ENCODE data around the gene DOK6. TPM values are rescaled to one million over a fixed set of nuclear protein-coding genes. Genes with fewer than 3 reads are reported as not detected.

Gene DOK6
- total RNA-seq, 1 donor: 3.6 TPM

DNA sequence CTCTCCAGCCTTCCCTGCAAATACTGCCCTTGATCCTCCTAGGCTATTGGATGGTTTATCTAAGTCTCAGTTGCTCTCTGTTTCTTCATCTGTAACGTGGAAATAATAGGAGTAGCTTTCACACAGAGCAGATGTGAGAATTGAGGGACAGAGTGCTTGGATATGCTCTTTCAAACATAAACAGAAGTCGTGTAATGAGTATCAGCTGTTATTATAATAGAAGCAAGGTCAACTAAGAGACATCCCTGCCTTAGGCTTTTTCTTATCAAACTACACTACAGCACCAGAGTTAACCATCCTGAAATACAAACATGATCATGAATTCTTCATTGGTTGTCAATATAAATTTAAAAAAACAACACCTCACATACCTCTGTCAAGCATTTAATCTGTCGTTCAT, 138.2 kb downstream of the DOK6 start:
- Histone ChIP-seq H2AFZ (ENCODE audit: low read length) (no peak overlapping the region), H4K20me1 (ENCODE audit: insufficient read depth, low read length) (no peaks in the 10 kb centered on the region), H3K27ac (ENCODE audit: low read depth, low read length) (no peak overlapping the region), H3K9me3 (ENCODE audit: low read depth, low read length) (no peaks in the 10 kb centered on the region), H3K4me3 (ENCODE audit: insufficient read depth, low read length) (no peak overlapping the region), H3K79me2 (ENCODE audit: insufficient read depth, low read length) (no peaks in the 10 kb centered on the region), H3K27me3 (ENCODE audit: insufficient read depth, low read length) (no peaks in the 10 kb centered on the region), H3K36me3 (ENCODE audit: insufficient read depth, low read length) (no peaks in the 10 kb centered on the region), H3K4me2 (ENCODE audit: insufficient read depth, low read length) (no peak overlapping the region), H3K4me1 (ENCODE audit: insufficient read depth, low read length) (no peaks in the 10 kb centered on the region)
- DNase-seq (ENCODE audit: insufficient read length, low spot score, missing footprints): no peak
- TF ChIP-seq, protein P1, sequence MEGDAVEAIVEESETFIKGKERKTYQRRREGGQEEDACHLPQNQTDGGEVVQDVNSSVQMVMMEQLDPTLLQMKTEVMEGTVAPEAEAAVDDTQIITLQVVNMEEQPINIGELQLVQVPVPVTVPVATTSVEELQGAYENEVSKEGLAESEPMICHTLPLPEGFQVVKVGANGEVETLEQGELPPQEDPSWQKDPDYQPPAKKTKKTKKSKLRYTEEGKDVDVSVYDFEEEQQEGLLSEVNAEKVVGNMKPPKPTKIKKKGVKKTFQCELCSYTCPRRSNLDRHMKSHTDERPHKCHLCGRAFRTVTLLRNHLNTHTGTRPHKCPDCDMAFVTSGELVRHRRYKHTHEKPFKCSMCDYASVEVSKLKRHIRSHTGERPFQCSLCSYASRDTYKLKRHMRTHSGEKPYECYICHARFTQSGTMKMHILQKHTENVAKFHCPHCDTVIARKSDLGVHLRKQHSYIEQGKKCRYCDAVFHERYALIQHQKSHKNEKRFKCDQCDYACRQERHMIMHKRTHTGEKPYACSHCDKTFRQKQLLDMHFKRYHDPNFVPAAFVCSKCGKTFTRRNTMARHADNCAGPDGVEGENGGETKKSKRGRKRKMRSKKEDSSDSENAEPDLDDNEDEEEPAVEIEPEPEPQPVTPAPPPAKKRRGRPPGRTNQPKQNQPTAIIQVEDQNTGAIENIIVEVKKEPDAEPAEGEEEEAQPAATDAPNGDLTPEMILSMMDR (IDR thresholded peaks at IDR 0.05; ENCODE audit: extremely low read depth, low read depth, low read length): no peak

DNA sequence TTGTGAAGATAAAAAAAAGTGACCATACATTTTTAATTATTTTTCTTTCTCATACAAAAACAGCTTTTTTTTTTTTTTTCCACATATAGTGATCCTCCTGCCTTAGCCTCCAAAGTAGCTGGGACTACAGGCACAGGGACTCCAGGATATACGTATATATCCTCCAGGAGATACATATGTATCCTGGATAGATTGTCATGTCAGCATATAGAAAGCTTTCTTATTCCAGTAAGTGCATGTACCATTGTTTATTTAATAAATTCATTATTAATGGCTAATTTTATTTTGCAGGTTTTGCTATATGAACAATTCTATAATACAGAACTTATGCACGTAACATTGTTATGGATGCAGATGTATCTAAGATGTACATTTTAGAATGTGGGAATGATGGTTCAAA, 138.7 kb downstream of the DOK6 start:
- no peaks in the 10 kb centered on the region for H3K9me3 ChIP-seq (ENCODE audit: low read depth, low read length)
- H3K4me3 ChIP-seq (ENCODE audit: insufficient read depth, low read length): no peak overlapping the region
- DNase-seq (ENCODE audit: insufficient read length, low spot score, missing footprints): no peak
- TF ChIP-seq, protein P1 (IDR thresholded peaks at IDR 0.05; ENCODE audit: extremely low read depth, low read depth, low read length): no peak
- no peaks in the 10 kb centered on the region for H3K79me2 ChIP-seq (ENCODE audit: insufficient read depth, low read length)
- H3K27me3 ChIP-seq (ENCODE audit: insufficient read depth, low read length): no peaks in the 10 kb centered on the region
- no peaks in the 10 kb centered on the region for H3K4me1 ChIP-seq (ENCODE audit: insufficient read depth, low read length)
- H3K4me2 ChIP-seq (ENCODE audit: insufficient read depth, low read length): no peak overlapping the region
- no peak overlapping the region for H3K27ac ChIP-seq (ENCODE audit: low read depth, low read length)
- no peaks in the 10 kb centered on the region for H3K36me3 ChIP-seq (ENCODE audit: insufficient read depth, low read length)
- H4K20me1 ChIP-seq (ENCODE audit: insufficient read depth, low read length): no peaks in the 10 kb centered on the region
- H2AFZ ChIP-seq (ENCODE audit: low read length): no peak overlapping the region

- Histone ChIP-seq H3K4me1 (ENCODE audit: insufficient read depth, low read length) (no peaks in the 10 kb centered on the region), H4K20me1 (ENCODE audit: insufficient read depth, low read length) (no peaks in the 10 kb centered on the region), H3K4me3 (ENCODE audit: insufficient read depth, low read length) (no peak overlapping the region), H2AFZ (ENCODE audit: low read length) (no peak overlapping the region), H3K27me3 (ENCODE audit: insufficient read depth, low read length) (no peaks in the 10 kb centered on the region), H3K27ac (ENCODE audit: low read depth, low read length) (no peak overlapping the region), H3K79me2 (ENCODE audit: insufficient read depth, low read length) (no peaks in the 10 kb centered on the region), H3K9me3 (ENCODE audit: low read depth, low read length) (no peaks in the 10 kb centered on the region), H3K36me3 (ENCODE audit: insufficient read depth, low read length) (no peaks in the 10 kb centered on the region), H3K4me2 (ENCODE audit: insufficient read depth, low read length) (no peak overlapping the region)
- DNase-seq (ENCODE audit: insufficient read length, low spot score, missing footprints): no peak
- TF ChIP-seq, protein P1 (IDR thresholded peaks at IDR 0.05; ENCODE audit: extremely low read depth, low read depth, low read length): no peak
Measured at GRCh38 chr18:69556228-69556627, 155.5 kb downstream of the DOK6 start.

DNA sequence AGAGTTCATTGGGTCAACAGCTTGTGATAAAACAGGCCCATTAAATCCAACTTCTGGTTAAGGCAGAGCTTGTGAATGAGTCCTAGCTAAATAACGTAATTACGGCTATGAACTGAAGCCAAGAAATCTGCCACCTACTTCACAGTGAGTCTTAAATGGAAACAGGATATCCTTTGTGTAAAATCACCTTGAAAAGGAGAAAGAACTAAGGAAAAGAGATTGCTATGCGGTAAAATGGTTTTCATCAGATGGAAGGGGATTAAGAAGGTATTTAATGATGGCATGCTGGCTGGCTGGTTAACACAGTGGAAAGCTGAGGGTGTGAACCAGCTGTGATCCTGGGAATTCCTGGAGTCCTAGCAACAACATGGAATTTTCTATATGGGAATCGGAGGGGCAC, 156.6 kb downstream of the DOK6 start:
- no peak overlapping the region for H3K27ac ChIP-seq (ENCODE audit: low read depth, low read length)
- H3K79me2 ChIP-seq (ENCODE audit: insufficient read depth, low read length): no peaks in the 10 kb centered on the region
- H2AFZ ChIP-seq (ENCODE audit: low read length): no peak overlapping the region
- DNase-seq (ENCODE audit: insufficient read length, low spot score, missing footprints): no peak
- no peaks in the 10 kb centered on the region for H3K27me3 ChIP-seq (ENCODE audit: insufficient read depth, low read length)
- no peak overlapping the region for H3K4me3 ChIP-seq (ENCODE audit: insufficient read depth, low read length)
- H3K4me2 ChIP-seq (ENCODE audit: insufficient read depth, low read length): no peak overlapping the region
- H3K4me1 ChIP-seq (ENCODE audit: insufficient read depth, low read length): no peaks in the 10 kb centered on the region
- H3K9me3 ChIP-seq (ENCODE audit: low read depth, low read length): no peaks in the 10 kb centered on the region
- H3K36me3 ChIP-seq (ENCODE audit: insufficient read depth, low read length): no peaks in the 10 kb centered on the region
- no peaks in the 10 kb centered on the region for H4K20me1 ChIP-seq (ENCODE audit: insufficient read depth, low read length)
- TF ChIP-seq, protein P1 (IDR thresholded peaks at IDR 0.05; ENCODE audit: extremely low read depth, low read depth, low read length): no peak

Measured in osteoblast (primary cell).